Trophoblast cell (in vitro differentiated cells and primary cell): ENCODE data around the gene PHYHD1.
"Not testable (repeated sequence)": the region's sequence is repeated elsewhere in the genome, so short reads cannot be mapped to it uniquely, and the experiment has no call there.

Experiments
- DNase-seq, 2 donors: peaks; one replicate each; pipeline ENCODE4 v3.0.0-alpha.2; 2016
- H2AFZ ChIP-seq: 2 replicates; pipeline ENCODE4 v1.6.1; 2013; ENCODE audit warnings: low read length, moderate library complexity, mild to moderate bottlenecking; ENCODE audit not compliant: insufficient read depth, poor library complexity
- H2AK5ac ChIP-seq: 2 replicates; pipeline ENCODE4 v1.6.1; 2013; ENCODE audit warnings: mild to moderate bottlenecking, low read length
- H2BK120ac ChIP-seq: 2 replicates; pipeline ENCODE4 v1.6.1; 2013; ENCODE audit warnings: low read length, mild to moderate bottlenecking, moderate library complexity; ENCODE audit not compliant: insufficient read depth, poor library complexity
- H2BK12ac ChIP-seq: 2 replicates; pipeline ENCODE4 v1.6.1; 2013; ENCODE audit warnings: mild to moderate bottlenecking, low read length, moderate library complexity
- H2BK5ac ChIP-seq: 2 replicates; pipeline ENCODE4 v1.6.1; 2013; ENCODE audit warnings: low read length, low read depth, moderate library complexity, mild to moderate bottlenecking; ENCODE audit not compliant: poor library complexity
- H3K14ac ChIP-seq: 2 replicates; pipeline ENCODE4 v1.6.1; 2013; ENCODE audit warnings: mild to moderate bottlenecking, low read length
- H3K18ac ChIP-seq: 2 replicates; pipeline ENCODE4 v1.6.1; 2013; ENCODE audit warnings: mild to moderate bottlenecking, low read length
- H3K23ac ChIP-seq: 2 replicates; pipeline ENCODE4 v1.6.1; 2013; ENCODE audit warnings: low read length
- H3K27ac ChIP-seq: 2 replicates; pipeline ENCODE4 v1.5.1; 2013; ENCODE audit warnings: low read depth, mild to moderate bottlenecking, inconsistent platforms, low read length, moderate library complexity
- H3K27me3 ChIP-seq: 2 replicates; pipeline ENCODE4 v1.6.1; 2013; ENCODE audit warnings: inconsistent platforms, mild to moderate bottlenecking, low read length, moderate library complexity; ENCODE audit not compliant: insufficient read depth
- H3K36me3 ChIP-seq, 2 experiments: 1 replicate in 1 of 2; 2 replicates in 1 of 2; pipeline ENCODE4 v1.6.1; 2013; ENCODE audit warnings: low read length in 2 of 2, mild to moderate bottlenecking in 2 of 2, moderate library complexity in 1 of 2; ENCODE audit not compliant: insufficient read depth in 2 of 2, control insufficient read depth in 1 of 2
- H3K4ac ChIP-seq: 2 replicates; pipeline ENCODE4 v1.6.1; 2013; ENCODE audit warnings: low read depth, mild to moderate bottlenecking, low read length, moderate library complexity
- H3K4me1 ChIP-seq, 2 experiments: 1 replicate in 1 of 2; 2 replicates in 1 of 2; pipeline ENCODE4 v1.6.1; 2013; ENCODE audit warnings: low read length in 2 of 2, mild to moderate bottlenecking in 2 of 2, moderate library complexity in 1 of 2; ENCODE audit not compliant: insufficient read depth in 2 of 2, control insufficient read depth in 1 of 2
- H3K4me2 ChIP-seq: 2 replicates; pipeline ENCODE4 v1.6.1; 2013; ENCODE audit warnings: inconsistent platforms, mild to moderate bottlenecking, low read length, moderate library complexity
- H3K4me3 ChIP-seq: 2 replicates; pipeline ENCODE4 v1.5.1; 2013; ENCODE audit warnings: mild to moderate bottlenecking, low read depth, low read length, inconsistent platforms
- H3K79me1 ChIP-seq: one replicate; pipeline ENCODE4 v1.6.1; 2013; ENCODE audit warnings: low read length
- H3K79me2 ChIP-seq: 2 replicates; pipeline ENCODE4 v1.6.1; 2013; ENCODE audit warnings: low read length, mild to moderate bottlenecking; ENCODE audit not compliant: control insufficient read depth, insufficient read depth, poor library complexity
- H3K9ac ChIP-seq: 2 replicates; pipeline ENCODE4 v1.6.1; 2013; ENCODE audit warnings: mild to moderate bottlenecking, low read length
- H3K9me3 ChIP-seq: 2 replicates; pipeline ENCODE4 v1.6.1; 2013; ENCODE audit warnings: low read depth, mild to moderate bottlenecking, control low read depth, inconsistent platforms, low read length; ENCODE audit not compliant: insufficient read depth
- H4K12ac ChIP-seq: 2 replicates; pipeline ENCODE4 v1.6.1; 2013; ENCODE audit warnings: low read depth, mild to moderate bottlenecking, low read length, moderate library complexity
- H4K8ac ChIP-seq: 2 replicates; pipeline ENCODE4 v1.6.1; 2013; ENCODE audit warnings: low read depth, mild to moderate bottlenecking, low read length, moderate library complexity
- H4K91ac ChIP-seq: one replicate; pipeline ENCODE4 v1.6.1; 2013; ENCODE audit warnings: low read depth, mild to moderate bottlenecking, low read length, moderate library complexity
- WGBS: extraction: QIAGEN DNeasy Blood & Tissue Kit; methylation state at CpG from one replicate; pipeline ENCODE4 v1.1.7; 2013; ENCODE audit warnings: missing lambda C conversion rate; ENCODE audit not compliant: insufficient read length, insufficient coverage; ENCODE audit errors: extremely low coverage; 5-methylcytosine and 5-hydroxymethylcytosine counted together

PHYHD1 gene

GRCh38 chr9:128947277-128947526 is 26.4 kb downstream of the PHYHD1 start:
- Histone ChIP-seq H3K9me3 (no peaks in the 10 kb centered on the region), H2BK5ac (peak overlapping the region; percentile 53), H3K36me3 (peaks cover 7 to 8% of the 10 kb centered on the region in 2 experiments), H3K79me1 (peaks cover 11% of the 10 kb centered on the region), H3K4me2 (peak overlapping the region; percentile 80), H3K27ac (peak overlapping the region; percentile 7), H4K12ac (peak overlapping the region; percentile 89), H3K14ac (peak overlapping the region; percentile 86), H2BK12ac (no peak overlapping the region), H4K8ac (peak overlapping the region; percentile 88), H3K4ac (peak overlapping the region; percentile 29), H3K18ac (peak overlapping the region; percentile 74), H3K23ac (no peak overlapping the region), H3K27me3 (no peaks in the 10 kb centered on the region), H3K4me1 (peaks cover 14 to 20% of the 10 kb centered on the region in 2 experiments), H3K9ac (peak overlapping the region; percentile 96), H2AK5ac (no peak overlapping the region), H3K4me3 (peak overlapping the region; percentile 99), H3K79me2 (peaks cover 10% of the 10 kb centered on the region), H2AFZ (peak overlapping the region; percentile 71), H2BK120ac (peak overlapping the region; percentile 21), H4K91ac (peak overlapping the region; percentile 71)
- no peak for DNase-seq
- WGBS, result no CpG with 5 or more reads among the region's 20 CpGs

DNA sequence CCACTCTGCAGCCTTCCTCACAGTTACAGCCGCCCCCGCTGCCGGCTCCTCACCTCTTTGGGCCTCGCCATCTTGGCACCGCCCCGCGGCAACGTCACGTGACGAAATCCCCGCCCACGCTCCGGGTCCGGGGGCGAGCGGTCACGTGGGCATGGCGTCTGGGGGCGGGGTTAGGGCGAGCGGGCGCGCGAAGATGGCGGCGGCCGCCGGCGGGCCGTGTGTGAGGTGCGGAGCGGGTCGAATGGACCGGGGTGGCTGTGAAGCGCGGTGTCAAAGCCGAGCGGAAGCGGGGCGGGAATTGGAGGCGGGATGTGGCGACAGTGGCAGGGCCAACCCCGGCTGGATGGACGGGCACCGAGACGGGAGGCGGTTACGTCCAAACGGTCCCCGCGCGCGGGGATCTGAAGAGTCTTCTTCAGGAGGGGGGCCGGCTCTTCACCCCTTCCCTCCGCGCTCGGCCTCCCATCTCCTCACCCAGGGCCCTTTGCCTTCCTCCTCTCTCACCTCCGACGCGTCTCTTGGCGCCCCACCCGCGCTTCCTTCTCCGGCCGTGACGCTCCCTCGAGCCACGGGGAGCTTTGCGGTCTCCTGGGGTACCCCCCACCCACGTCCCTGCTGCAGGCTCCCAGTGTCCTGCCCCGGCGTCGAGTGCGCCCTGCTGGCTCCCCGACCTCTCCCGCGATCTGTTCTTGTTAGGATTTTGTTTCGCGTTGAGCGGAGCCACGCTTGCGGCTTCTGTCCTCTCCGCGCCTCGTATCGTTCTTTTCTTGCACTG is 26.9 kb downstream of the PHYHD1 start, which contains the start of the genes DOLK and NUP188:
Gene DOLK, minus strand, starts transcription at position 77 of the 775 bp plus-strand sequence. CDS start 300 bp downstream, outside the sequence.
Gene NUP188, plus strand, starts transcription at position 173 of the 775 bp plus-strand sequence. Its CDS starts 21 bp downstream, at position 194.
- peak within 1 kb of the TSS; percentile 89 for H4K12ac ChIP-seq
- peaks cover 7 to 10% of the 10 kb centered on the region in 2 experiments for H3K36me3 ChIP-seq
- H3K18ac ChIP-seq, result peak within 1 kb of the TSS; percentile 89
- peak within 1 kb of the TSS; percentile 21 for H2BK12ac ChIP-seq
- peak within 1 kb of the TSS; percentile 96 for H2AFZ ChIP-seq
- H3K9me3 ChIP-seq, result no peaks in the 10 kb centered on the region
- H3K23ac ChIP-seq, result no peak within 1 kb of the TSS
- H2BK120ac ChIP-seq, result peak within 1 kb of the TSS; percentile 77
- no CpG with 5 or more reads among the region's 86 CpGs for WGBS
- peak within 1 kb of the TSS; percentile 92 for H3K14ac ChIP-seq
- peak within 1 kb of the TSS; percentile 99 for H3K4me3 ChIP-seq
- peaks cover 11% of the 10 kb centered on the region for H3K79me1 ChIP-seq
- H3K4ac ChIP-seq, result peak within 1 kb of the TSS; percentile 71
- H3K79me2 ChIP-seq, result peaks cover 10% of the 10 kb centered on the region
- H4K8ac ChIP-seq, result peak within 1 kb of the TSS; percentile 92
- DNase-seq, result peak; percentile 90 to 99
- peaks cover 14 to 20% of the 10 kb centered on the region in 2 experiments for H3K4me1 ChIP-seq
- no peaks in the 10 kb centered on the region for H3K27me3 ChIP-seq
- H2BK5ac ChIP-seq, result peak within 1 kb of the TSS; percentile 59
- H4K91ac ChIP-seq, result peak within 1 kb of the TSS; percentile 71
- H3K9ac ChIP-seq, result peak within 1 kb of the TSS; percentile 97
- peak within 1 kb of the TSS; percentile 87 for H3K4me2 ChIP-seq
- peak within 1 kb of the TSS; percentile 48 for H3K27ac ChIP-seq
- H2AK5ac ChIP-seq, result peak within 1 kb of the TSS; percentile 57

- not testable (repeated sequence) for H3K4me2 ChIP-seq, H3K27me3 ChIP-seq, H3K4me3 ChIP-seq, H3K27ac ChIP-seq, H2BK12ac ChIP-seq, H4K8ac ChIP-seq, H3K4me1 ChIP-seq, H4K12ac ChIP-seq, H4K91ac ChIP-seq, H3K4ac ChIP-seq, H3K79me1 ChIP-seq, H3K79me2 ChIP-seq, H3K18ac ChIP-seq, H3K23ac ChIP-seq, DNase-seq, H3K9me3 ChIP-seq, H2BK120ac ChIP-seq, H2AFZ ChIP-seq, H3K9ac ChIP-seq, H3K14ac ChIP-seq, H2AK5ac ChIP-seq, H2BK5ac ChIP-seq
- WGBS, result no CpG with 5 or more reads among the region's 9 CpGs
- H3K36me3 ChIP-seq, result peaks cover 12 to 22% of the 10 kb centered on the region in 2 experiments
Observed at GRCh38 chr9:128961403-128961802, 40.6 kb downstream of the PHYHD1 start.

DNA sequence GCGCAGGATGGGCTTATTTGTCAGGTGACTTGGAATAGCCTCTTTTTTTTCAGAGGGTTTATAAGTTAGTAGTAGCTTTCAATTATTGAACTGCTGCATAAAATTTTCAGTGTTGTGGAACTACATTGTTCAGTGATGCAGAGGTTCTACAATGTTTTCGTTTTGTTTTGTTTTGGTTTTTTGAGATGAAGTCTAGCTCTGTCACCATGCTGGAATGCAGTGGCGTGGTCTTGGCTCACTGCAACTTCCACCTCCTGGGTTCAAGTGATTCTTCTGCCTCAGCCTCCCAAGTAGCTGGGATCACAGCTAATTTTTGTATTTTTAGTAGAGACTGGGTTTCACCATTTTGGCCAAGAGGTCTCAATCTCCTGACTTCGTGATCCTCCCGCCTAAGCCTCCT is 48.7 kb downstream of the PHYHD1 start:
- Histone ChIP-seq H3K23ac (no peak overlapping the region), H4K8ac (no peak overlapping the region), H3K14ac (no peak overlapping the region), H2BK12ac (no peak overlapping the region), H3K9ac (no peak overlapping the region), H3K79me2 (no peaks in the 10 kb centered on the region), H4K91ac (no peak overlapping the region), H3K18ac (no peak overlapping the region), H3K4me3 (no peak overlapping the region), H3K27me3 (no peaks in the 10 kb centered on the region), H3K36me3 (peaks cover 23 to 25% of the 10 kb centered on the region in 2 experiments), H2BK5ac (no peak overlapping the region), H2AK5ac (no peak overlapping the region), H2BK120ac (no peak overlapping the region), H4K12ac (no peak overlapping the region), H3K4me2 (no peak overlapping the region), H3K27ac (no peak overlapping the region), H3K4me1 (no peaks in the 10 kb centered on the region), H3K4ac (no peak overlapping the region), H3K79me1 (no peaks in the 10 kb centered on the region), H3K9me3 (no peaks in the 10 kb centered on the region), H2AFZ (no peak overlapping the region)
- no peak for DNase-seq
- no CpG with 5 or more reads among the region's 5 CpGs for WGBS
